Fibroblast of skin of scalp (primary cell): ENCODE results near the gene RFC1. TPM values are rescaled to one million over a fixed set of nuclear protein-coding genes. Genes with fewer than 3 reads are reported as not detected.
A peak's percentile ranks its signal among the peaks of the same experiment; 100 is the strongest.
"Not testable (repeated sequence)": the region's sequence is repeated elsewhere in the genome, so short reads cannot be mapped to it uniquely, and the experiment has no call there.

Experiments
- DNase-seq: peaks from one replicate; pipeline ENCODE4 v3.0.0-alpha.2; 2013
- polyA plus RNA-seq, 2 experiments: library from polyadenylated mRNA; unstranded; fragments of 120-200 nt; gene quantifications; one replicate each; pipeline ENCODE4 v1.2.1, GENCODE V29; 2013; ENCODE audit not compliant: insufficient read length in 2 of 2

RFC1 gene, protein sequence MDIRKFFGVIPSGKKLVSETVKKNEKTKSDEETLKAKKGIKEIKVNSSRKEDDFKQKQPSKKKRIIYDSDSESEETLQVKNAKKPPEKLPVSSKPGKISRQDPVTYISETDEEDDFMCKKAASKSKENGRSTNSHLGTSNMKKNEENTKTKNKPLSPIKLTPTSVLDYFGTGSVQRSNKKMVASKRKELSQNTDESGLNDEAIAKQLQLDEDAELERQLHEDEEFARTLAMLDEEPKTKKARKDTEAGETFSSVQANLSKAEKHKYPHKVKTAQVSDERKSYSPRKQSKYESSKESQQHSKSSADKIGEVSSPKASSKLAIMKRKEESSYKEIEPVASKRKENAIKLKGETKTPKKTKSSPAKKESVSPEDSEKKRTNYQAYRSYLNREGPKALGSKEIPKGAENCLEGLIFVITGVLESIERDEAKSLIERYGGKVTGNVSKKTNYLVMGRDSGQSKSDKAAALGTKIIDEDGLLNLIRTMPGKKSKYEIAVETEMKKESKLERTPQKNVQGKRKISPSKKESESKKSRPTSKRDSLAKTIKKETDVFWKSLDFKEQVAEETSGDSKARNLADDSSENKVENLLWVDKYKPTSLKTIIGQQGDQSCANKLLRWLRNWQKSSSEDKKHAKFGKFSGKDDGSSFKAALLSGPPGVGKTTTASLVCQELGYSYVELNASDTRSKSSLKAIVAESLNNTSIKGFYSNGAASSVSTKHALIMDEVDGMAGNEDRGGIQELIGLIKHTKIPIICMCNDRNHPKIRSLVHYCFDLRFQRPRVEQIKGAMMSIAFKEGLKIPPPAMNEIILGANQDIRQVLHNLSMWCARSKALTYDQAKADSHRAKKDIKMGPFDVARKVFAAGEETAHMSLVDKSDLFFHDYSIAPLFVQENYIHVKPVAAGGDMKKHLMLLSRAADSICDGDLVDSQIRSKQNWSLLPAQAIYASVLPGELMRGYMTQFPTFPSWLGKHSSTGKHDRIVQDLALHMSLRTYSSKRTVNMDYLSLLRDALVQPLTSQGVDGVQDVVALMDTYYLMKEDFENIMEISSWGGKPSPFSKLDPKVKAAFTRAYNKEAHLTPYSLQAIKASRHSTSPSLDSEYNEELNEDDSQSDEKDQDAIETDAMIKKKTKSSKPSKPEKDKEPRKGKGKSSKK
- 37.4 TPM for polyA plus RNA-seq (2013, experiment 1 of 2; ENCODE audit: insufficient read length)
- polyA plus RNA-seq (2013, experiment 2 of 2; ENCODE audit: insufficient read length), result 39.1 TPM

DNA sequence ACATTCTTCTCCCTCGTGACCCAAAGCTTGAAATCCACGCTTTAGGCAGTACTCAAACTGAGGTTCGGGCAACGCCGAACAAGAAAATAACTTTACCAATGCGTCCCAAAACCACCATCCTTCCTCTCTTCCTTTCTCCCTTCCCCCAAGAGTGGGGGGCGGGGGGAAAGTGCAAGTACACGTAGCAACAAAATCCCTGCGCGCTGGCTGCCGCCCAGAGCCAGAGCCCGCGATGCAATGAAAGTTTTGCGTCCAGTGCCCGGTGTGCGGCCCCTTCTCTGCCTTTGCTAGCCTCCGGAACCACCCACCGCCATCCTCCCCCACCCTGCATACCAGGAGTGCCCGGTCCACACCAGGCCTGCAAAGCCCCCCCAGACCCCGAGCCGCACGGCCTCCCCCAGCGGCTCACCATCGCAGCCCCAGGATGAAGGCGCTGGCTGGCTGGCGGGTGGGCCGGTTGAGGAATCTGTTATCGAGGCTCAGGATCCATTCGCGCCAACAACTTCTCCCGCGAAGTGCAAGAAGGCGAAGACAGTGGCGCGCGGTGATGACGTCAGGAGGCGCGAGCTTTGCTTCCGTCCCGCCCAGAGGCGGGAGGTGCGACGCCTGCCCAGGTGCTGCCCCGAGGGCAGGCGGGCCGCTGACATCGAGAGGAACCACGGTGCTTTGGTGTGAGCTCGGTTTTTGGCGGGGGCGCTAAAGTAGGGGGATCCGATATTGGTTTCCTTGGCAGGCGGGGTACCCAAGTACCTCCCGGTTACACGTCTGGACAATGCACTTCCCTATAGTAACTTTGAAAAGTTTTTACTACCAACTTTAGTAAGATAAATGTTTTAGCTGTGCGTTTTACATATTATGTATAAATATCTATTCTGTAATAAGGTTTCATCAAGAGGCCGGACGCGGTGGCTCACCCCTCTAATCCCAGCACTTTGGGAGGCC, at the start of gene RFC1:
RFC1 (minus strand) TSS at position 533 of the 942 bp plus-strand sequence; CDS start at position 412, 121 bp downstream.
- DNase-seq, result peak; percentile 94

DNA sequence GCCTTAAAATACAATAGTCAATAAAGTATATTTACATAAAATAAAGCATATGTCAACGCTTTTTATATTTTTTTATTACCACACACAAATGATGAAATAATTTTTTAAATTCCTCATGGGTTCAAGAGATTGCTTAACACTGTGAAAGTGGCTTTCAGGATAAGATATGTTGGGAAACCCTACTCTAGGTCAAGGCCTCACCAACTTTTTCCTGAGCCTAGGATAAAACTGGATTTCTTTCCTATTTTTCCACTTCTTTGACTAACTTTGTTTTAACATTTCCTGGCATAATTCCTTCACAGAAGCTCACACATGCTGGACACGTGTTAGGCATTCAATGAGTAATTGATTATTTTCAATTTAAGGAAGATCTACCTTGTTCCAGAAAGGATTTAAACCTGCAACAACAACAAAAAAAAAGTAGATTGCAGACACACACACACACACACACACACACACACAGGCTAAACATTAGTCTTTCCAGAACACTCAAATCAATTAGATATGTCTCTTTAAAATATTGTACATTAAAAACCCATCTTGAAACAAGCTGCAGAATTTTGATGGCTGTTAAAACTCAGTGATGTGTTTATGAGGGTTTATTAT, 49.6 kb upstream of the RFC1 start:
- no peak for DNase-seq

DNA sequence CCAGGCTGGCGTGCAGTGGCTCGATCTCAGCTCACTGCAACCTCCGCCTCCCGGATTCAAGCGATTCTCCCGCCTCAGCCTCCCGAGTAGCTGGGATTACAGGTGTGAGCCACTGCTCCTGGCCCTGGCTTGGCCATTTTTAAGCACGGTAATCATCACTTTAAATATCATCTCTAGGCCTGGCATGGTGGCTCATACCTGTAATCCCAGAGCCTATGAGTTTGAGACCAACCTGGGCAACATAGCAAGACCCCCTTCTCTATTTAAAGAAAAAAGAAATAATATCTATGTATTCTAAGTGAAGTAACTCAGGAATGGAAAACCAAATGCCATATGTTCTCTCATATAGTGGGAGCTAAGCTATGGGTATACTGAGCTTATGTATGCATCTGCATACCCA, 45.4 kb upstream of the RFC1 start:
- DNase-seq, result not testable (repeated sequence)

DNA sequence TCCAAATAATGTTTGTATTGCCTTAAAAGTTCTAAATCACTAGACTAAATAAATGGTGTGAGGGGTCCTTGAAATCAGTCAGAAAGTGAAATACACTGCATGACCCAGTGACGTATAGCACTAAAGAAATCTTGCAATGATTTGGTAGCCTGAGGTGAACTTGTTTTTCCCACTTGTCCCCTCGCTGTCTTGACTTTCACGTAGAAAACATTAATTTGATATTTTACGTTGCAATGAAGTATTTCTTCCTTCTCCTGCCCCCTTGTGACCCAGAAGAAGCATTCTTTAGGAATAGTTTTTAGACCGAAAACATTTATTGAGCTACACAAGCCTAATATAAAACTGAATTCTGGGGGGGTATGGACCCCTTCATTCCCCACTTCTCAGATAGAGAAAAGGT, 44.3 kb upstream of the RFC1 start:
- no peak for DNase-seq

DNA sequence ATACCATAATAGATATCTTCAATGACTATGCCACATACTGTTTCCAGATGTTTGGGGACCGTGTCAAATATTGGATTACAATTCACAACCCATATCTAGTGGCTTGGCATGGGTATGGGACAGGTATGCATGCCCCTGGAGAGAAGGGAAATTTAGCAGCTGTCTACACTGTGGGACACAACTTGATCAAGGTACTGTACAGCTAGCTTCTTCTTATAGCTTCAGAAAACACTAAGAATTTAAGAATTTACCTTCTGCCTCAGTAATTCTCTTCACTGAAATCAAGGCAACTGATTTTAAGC, 41.4 kb upstream of the RFC1 start:
- no peak for DNase-seq

DNA sequence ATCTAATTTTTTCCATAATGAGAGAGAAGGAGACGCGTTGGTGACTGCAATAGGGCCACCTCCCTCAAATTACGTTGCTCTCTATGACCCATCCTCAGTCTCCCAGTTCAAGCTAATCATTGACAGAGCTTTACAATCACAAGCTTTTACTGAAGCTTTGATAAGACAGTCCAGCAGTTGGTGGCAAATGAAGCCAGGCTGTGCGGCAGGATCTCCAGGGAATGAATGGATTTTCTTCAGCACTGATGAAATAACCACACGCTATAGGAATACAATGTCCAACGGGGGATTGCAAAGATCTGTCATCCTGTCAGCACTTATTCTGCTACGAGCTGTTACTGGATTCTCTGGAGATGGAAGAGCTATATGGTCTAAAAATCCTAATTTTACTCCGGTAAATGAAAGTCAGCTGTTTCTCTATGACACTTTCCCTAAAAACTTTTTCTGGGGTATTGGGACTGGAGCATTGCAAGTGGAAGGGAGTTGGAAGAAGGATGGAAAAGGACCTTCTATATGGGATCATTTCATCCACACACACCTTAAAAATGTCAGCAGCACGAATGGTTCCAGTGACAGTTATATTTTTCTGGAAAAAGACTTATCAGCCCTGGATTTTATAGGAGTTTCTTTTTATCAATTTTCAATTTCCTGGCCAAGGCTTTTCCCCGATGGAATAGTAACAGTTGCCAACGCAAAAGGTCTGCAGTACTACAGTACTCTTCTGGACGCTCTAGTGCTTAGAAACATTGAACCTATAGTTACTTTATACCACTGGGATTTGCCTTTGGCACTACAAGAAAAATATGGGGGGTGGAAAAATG, 40.8 kb upstream of the RFC1 start, which contains the start of gene KLB:
KLB (plus strand) TSS at position 168 of the 821 bp plus-strand sequence; CDS start at position 188, 20 bp downstream.
- DNase-seq, result peak; percentile 64

DNA sequence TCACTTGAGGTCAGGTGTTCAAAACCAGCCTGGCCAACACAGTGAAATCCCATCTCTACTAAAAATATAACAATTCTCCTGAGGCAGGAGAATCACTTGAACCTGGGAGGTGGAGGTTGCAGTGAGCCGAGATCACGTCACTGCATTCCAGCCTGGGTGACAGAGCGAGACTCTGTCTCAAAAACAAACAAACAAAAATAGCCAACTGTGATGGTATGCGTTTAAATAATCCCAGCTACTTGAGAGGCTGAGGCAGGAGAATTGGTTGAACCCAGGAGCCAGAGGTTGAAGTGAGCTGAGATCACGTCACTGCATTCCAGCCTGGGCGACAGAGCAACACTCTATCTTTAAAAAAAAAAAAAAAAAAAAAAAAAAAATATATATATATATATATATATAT, 35.5 kb upstream of the RFC1 start:
- DNase-seq, result peak; percentile 54

DNA sequence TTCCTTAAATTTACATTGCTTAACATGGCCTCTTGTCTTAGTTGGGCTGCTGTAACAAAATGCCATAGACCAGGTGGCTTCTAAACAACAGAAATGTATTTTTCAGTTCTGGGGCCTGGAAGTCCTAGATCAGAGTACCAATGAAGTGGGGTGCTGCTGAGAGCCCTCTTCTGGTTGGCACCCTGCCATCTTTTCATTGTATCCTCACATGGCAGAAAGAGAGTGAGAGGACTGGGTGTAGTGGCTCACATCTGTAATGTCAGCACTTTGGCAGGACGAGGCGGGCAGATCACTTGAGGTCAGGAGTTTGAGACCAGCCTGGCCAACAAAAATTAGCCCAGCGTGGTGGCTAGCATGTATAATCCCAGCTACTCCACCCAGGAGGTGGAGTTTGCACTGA, 28.5 kb upstream of the RFC1 start:
- no peak for DNase-seq

DNA sequence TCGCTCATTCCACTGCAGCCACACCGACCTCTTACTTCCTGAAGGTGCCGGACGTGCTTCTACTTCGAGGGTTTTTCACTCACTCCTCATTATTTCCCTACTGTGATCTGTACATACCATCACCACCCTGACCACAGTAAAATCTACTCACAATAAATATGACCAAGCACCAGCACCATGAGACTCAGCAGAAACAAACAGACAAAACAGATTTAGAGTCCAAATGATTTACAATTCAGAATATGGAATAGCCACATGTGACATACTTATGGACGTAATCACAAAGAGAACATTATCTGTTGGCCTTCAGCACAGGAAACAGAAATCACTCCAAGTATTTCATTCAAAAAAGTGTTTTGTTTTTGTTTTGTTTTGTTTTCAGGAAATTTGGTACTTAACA, 24.4 kb upstream of the RFC1 start:
- DNase-seq, result no peak

DNA sequence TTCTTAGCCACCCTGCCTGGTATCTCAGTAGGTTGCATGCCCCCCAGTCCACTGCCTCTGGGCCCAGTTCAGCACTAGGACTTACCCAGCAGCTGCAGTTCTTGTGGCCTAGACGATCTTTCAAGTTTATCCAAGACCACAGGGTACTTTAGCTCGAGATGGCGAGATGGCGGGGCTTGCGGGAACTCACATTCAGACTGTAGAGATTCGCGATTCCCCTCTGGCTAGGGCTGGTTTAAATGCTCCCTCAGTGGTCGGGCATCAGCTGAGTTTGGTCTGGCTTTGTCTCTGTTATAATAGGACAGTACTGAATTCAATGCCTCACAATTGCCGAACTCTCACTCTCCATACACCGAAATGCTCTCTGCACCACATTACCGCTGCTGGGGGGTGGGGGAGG, 18.4 kb upstream of the RFC1 start:
- DNase-seq, result no peak

DNA sequence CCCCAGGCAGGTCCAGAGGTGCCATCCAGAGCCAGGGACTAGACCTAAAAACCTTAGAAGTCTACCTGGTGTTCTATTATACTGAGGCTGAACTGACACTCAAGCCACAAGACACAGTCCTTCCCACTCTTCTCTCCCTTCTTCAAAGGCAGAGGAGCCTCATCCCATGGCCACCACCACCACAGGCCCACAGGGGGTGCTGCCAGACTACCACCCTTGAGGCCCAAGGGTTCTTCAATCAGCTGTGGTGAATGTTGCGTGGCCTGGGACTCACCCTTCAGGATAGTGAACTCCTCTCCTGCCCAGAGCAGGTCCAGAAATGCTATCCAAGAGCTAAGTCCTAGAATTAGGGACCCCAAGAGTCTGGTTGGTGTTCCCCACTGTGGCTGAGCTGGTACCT, 17.5 kb upstream of the RFC1 start:
- no peak for DNase-seq

DNA sequence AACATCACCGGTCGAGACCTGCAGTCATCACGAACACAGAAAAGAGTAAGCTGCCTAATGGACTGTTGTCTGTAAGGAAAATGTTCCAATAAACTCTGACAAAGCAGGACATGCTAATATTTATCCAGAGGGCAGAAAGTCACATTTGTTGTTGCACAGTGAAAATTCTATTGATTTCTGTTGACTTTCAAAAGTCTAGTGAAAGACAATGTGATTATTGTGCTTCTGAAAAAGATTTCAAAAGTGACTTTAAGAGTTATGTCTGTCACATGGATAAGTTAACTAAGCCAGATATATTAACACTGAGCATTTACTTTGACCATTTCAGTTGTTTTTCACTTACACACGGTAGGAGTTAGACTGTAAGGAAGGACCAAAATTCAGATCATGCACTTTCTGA, 9.3 kb upstream of the RFC1 start:
- DNase-seq, result no peak

DNA sequence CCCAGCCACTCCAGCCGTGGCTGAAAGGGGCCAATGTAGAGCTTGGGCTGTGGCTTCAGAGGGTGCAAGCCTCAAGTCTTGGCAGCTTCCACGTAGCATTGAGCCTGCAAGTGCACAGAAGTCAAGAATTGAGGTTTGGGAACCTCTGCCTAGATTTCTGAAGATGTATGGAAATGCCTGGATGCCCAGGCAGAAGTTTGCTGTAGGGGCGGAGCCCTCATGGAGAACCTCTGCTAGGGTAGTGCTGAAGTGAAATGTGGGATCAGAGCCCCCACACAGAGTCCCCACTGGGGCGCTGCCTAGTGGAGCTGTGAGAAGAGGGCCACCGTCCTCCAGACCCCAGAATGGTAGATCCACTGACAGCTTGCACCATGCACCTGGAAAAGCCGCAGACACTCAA, 5.0 kb upstream of the RFC1 start:
- DNase-seq, result not testable (repeated sequence)

DNA sequence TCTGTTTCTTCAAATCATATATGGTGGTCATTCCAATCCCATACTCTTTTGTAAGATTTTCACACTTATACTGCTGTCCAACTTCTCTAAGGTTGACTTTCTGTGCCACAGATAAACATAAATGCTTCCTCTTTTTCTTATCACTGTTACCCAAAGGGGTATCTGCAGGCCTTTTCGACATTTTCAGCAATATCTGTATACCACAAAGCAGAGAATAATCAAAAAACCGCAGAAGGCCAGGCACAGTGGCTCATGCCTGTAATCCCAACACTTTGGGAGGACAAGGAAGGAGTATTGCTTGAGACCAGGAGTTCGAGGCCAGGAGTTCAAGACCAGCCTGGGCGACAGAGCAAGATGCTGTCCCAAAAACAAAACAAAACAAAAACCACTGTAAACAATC, 3.1 kb upstream of the RFC1 start:
- DNase-seq, result no peak

DNA sequence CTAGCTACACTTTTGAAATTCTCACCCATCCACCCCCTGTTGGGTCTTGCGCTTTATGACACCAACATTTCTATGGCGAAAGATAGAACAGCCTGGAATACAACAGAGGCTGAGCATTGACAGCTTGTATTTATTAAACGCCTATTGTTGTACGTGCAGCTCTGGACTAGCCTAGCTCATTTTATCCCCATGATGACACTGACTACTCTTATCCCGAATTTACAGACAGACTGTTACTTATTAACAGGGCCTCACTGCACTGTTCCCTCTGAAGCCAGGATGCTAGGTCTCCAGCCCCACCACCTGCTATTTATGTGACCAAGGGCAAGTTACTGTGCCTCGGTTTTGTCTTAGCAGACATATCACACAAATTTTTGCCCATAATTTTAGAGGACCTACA, 1.0 kb upstream of the RFC1 start:
- DNase-seq, result no peak

DNA sequence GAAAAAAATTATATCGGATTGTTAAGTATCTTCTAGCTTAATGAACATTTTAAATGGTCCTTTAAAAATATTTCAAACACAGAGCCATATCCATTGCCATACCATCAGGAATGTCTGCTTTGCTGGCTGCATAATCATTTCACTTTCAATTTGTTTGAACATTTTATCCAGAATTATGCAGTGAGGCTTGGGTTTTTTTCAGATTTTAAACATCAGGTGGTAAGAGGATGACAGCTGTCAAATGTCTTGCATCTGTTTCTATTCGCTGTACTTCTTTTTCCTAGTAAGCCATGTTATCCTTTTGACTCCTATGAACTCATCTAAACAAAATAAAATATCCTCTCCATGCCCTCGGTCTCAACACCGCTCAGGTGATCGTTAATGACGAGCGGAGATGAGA, 802 bp downstream of the RFC1 start:
- DNase-seq, result no peak

DNA sequence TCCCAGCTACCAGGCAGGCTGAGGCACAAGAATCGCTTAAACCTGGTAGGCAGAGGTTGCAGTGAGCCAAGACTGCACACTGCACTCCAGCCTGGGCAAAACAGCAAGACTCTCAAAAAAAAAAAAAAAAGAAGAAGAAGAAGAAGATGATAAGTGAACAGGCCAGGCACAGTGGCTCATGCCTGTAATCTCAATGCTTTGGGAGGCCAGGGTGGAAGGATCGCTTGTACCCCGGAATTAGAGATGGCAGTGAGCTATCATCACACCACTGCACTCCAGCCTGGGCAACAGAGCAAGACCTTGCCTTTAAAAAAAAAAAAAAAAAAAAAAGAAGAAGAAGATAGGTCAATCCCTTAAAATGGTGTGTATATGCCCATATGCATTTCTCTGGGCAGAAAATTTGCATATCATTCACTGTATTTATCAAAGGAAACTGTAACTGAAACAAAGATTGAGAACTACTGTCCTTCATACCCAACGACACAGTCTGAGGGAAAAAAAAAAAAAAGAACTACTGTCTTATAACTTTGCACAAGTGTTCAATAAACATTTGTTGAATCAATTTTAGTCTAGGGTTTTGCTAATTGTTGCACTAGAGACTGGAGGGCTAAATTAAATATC, 2.3 kb downstream of the RFC1 start:
- no peak for DNase-seq

DNA sequence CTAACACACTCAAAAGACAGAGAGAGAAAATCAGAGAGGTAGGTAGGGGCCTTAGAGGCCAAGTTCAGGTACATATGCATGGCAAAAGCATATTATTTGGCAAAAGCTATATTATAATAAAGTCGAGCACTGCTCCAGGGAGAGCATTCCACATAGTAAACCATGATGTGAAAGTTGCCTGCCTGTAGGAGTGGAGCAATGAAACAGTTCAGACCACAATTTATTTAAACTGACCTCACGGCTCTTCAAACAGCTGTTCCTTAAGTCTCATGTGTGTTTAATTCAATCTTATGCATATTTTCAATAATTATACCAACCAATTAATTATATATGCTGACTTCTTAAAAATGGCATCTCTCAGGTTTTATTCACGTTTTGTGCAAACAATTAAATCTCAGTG, 3.3 kb downstream of the RFC1 start:
- DNase-seq, result no peak

DNA sequence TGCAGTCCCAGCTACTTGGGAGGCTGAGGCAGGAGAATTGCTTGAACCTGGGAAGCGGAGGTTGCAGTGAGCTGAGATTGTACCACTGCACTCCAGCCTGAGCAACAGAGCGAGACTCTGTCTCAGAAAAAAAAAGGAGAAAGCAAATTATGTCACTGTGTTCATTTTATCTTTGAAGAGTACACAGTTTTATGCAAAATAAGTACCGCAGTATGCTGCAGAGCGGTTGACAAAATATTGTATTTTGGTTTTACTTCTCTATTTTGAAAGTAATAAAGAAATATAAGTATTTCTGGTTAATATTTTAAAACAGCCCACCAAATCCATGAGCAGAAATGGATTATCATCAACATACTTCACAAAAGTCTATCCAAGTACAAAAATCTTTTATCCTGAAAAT, 5.6 kb downstream of the RFC1 start:
- not testable (repeated sequence) for DNase-seq

DNA sequence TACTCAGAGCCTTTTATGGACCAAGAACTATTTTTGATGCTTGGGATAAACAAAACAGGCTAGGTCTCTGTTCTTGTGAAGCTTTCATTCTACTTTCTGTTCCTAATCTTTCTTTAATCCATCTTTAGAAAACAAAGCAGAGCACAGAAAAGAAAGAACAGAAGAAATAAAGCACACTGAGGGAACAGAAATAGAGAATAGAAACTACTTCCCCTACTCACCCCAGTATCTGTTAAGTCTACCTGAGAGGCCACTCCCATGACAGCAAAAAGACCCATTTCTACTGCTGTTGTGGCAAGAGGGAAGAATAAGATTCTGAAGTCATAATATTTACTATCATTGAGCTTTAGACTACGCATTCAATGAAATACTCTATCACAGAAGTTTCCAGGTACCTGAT, 9.2 kb downstream of the RFC1 start:
- no peak for DNase-seq
